GM18517 (cell line): ENCODE results near the gene KIFAP3.
A peak's percentile ranks its signal among the peaks of the same experiment; 100 is the strongest.
"Not testable (repeated sequence)": the region's sequence is repeated elsewhere in the genome, so short reads cannot be mapped to it uniquely, and the experiment has no call there.

Experiments used
- ATAC-seq: cut with Tn5 transposase; IDR thresholded peaks from one replicate; pipeline ENCODE4 v1.9.1; 2021; ENCODE audit warnings: mild to moderate bottlenecking, moderate library complexity; ENCODE audit not compliant: unreplicated experiment

Gene KIFAP3

DNA sequence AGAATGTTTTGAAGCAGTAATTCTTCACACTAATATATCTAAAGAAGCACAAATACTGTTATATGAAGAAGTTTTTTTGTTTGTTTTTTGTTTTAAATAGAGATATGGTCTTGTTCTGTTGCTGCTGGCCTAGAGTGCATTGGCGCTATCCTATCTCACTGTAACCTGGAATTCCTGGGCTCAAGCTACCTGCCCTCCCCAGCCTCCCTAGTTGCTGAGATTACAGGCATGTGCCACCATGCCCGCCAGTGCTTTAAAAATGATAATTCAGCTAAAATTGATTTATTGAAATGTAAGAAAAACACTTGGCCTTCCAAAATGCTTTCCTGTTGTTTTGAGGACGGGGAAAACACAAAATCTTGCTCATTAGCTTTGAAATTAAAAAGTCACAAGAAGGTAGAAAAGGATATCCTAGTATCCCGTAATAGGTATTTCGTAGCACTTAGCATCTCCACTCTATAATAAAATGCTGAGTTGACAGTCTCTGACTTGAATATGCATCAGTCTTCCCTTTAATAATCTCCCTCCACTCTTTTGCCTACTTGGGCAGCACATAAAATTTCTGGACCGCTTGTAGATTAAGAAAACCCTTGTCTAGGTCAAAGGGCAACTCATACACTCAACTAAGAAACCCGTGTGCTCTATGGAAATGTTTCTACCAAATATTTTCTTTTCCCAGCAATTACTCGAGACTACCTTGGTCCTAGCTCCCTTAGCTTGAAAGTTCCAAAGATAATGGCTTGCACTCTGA, 182.1 kb downstream of the KIFAP3 start:
- no peak for ATAC-seq

DNA sequence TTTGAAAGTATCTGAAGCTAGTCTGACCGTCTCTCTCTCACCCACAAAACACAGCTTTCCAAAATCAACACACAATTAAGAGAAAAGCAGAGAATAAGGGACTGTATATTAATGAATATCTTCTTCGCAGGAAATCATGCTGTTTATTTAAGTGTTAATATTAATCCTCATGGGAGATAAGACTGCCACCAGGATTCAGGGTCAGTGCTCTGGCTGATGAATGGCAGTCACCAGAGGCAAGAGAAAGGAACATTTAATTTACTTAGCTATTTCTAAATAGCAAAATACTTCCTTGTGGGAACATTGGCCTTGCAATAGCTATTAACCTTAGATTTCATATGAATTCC, 183.0 kb downstream of the KIFAP3 start:
- ATAC-seq = no peak

DNA sequence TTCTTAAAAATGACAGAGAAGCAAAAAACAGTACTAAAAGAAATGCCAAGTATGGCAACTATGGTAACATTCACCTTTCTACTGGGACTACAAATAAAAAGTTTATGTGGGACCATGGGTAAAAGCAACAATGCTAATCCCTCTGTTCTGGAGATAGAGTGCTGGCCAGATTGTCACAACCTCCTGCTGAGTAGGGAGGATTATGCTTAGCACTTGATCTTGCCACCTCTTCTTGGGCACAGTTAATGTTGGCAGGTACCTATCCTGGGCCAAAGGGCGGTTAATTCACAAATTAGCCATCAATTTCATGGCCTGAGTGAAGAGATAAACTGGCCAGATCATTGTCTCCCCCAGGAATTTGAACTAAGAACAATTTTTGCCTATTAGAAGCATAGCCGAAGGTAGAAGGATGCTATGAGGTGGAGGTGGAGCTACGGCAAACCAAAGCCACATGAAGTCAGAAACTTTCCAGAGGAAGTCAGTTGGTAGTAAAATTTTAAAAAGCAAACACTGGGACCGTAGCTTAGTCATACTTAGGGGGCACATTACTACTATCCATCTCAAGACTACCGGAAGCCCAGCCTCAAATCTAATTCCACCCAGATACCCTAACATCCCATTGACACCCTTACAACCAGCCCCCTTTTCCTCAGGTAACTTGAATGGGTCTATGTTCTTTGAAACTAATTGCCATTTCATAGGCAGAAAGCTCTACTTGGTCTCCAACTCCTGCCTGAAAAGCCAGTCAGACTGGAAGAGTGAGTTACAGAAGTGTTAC, 183.5 kb downstream of the KIFAP3 start:
- peak; percentile 18 for ATAC-seq

DNA sequence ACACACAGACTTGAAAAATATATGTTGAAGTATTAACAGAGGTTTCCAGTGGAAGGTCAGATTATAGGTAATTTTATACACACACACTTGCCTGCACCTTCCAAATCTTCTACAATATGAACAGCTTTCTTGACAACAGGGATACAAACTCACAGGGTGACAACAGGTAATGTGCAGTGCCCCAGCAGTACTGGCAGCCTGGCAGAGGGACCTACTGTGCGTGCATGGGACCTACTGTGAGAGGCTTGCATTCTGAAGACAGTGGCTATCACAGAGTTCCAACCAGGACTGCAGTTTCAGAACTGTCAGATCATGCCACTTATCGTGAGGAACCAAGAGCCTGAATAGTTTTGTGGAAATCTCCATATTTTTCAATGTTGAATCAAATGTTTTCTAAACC, 184.6 kb downstream of the KIFAP3 start:
- ATAC-seq = no peak

GRCh38 chr1:169886931-169887330, 187.6 kb downstream of the KIFAP3 start:
- no peak for ATAC-seq

GRCh38 chr1:169886422-169886821, 188.1 kb downstream of the KIFAP3 start:
- ATAC-seq = no peak

DNA sequence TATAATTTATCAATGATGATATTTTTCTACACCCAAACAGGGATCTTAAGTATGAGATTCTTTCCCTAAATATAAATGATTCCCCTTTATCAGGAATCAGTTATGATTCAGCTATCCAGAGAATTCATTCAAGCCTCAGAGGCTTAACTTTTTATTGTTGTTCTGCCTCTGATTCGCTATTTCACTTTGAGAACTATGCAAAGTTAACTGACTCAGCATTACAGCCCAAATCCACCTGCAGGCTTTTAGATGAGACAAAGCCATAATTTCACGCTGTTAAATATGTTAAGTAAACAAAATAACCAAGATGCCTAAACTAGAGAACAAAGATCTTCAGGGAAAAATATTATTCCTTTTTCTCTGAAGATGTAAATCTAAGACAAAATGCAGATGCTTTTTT, 189.3 kb downstream of the KIFAP3 start:
- ATAC-seq = no peak

DNA sequence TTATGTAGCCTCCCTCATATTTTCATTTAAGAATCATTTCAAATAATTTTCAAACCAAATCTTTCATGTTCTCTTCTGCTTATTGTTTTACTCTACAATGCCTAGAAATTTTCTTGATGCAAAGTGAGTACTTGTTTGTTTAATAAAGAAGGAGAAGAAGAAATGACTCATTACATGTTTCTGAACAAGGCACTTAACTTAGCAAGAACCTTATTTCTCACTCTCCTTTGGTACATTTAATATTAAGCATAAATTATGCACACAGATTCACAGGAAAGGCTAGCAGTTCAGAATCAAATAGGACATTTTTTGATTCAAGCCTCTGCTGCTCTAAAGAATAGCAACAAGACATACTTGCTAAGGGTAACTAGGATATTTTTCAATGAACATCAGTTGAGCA, 189.9 kb downstream of the KIFAP3 start:
- ATAC-seq = no peak

GRCh38 chr1:169882039-169882511, 192.4 kb downstream of the KIFAP3 start:
- ATAC-seq = no peak

GRCh38 chr1:169879034-169879840, 195.3 kb downstream of the KIFAP3 start:
- ATAC-seq = no peak

GRCh38 chr1:169878498-169878897, 196.0 kb downstream of the KIFAP3 start:
- no peak for ATAC-seq

- ATAC-seq = no peak
Measured at GRCh38 chr1:169877800-169878491, 196.5 kb downstream of the KIFAP3 start.

- no peak for ATAC-seq
Measured at GRCh38 chr1:169874229-169874628, 200.3 kb downstream of the KIFAP3 start.

DNA sequence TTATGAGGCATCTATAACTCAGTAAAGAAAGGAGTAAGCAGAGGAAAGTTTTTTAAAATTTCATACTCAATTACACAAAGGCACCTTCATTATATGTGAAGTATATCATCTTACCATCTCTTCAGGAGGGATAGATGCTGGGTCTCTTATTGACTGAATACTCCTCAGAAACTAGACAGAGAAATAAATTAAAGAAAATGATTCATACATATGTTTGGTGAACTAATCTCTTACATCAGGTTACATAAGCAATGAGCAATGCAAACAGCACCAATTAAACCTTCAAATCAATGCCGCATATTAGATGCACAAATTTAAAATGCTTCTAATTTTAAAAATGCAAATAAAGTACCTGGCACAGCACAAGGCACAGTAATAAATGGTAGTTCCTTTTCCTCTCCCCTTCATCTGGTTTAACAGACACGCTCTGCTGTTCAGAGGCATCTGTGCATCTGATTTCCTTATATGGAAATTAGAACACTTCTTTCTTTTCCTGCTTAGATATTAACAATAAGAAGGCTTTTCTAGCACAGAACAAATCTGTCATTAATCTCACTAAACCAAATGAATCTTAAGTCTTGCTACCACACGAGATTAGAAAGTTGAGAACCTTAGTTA, 200.8 kb downstream of the KIFAP3 start:
- ATAC-seq = no peak

DNA sequence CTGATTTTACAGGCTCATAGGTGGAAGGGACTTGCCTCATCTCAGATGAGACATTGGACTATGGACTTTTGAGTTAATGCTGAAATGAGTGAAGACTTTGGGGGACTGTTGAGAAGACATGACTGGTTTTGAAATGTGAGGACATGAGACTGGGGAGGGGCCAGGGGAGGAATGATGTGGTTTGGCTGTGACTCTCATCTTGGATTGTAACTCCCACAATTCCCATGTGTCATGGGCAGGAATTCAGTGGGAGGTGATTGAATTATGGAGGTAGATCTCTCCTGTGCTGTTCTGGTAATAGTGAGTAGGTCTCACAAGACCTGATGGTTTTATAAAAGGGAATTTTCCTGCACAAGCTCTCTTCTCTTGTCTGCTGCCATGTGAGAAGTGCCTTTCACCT, 201.6 kb downstream of the KIFAP3 start:
- ATAC-seq = no peak

DNA sequence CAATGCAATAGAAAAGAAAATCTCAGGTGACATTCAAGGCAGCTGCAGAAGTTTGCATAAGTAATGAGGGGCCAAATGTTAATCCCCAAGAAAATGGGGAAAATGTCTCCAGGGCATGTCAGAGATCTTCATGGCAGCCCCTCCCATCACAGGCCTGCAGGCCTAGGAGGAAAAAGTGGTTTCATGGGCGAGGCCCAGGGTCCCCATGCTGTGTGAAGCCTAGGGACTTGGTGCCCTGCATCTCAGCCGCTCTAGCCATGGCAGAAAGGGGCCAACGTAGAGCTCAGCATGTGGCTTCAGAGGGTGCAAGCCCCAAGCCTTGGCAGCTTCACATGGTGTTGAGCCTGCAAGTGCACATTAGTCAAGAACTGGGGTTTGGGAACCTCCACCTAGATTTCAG, 202.5 kb downstream of the KIFAP3 start:
- ATAC-seq = not testable (repeated sequence)
